ENCODE measurements around the gene TOMM5.

The TOMM5 gene

GRCh38 chr9:37574241-37574721, 18.1 kb downstream of the TOMM5 start:
- H3K36me3 ChIP-seq (ENCODE audit: control insufficient read depth, insufficient read depth, low read length), result no peaks in the 10 kb centered on the region
- peaks cover 4% of the 10 kb centered on the region for H3K4me1 ChIP-seq (ENCODE audit: control insufficient read depth, insufficient read depth, low read length)
- H3K9ac ChIP-seq (ENCODE audit: low read length), result no peak overlapping the region
- H3K4me3 ChIP-seq (ENCODE audit: low read length), result no peak overlapping the region
- no peaks in the 10 kb centered on the region for H3K9me3 ChIP-seq (ENCODE audit: control insufficient read depth, low read length)
- H3K27me3 ChIP-seq (ENCODE audit: control insufficient read depth, insufficient read depth, low read length), result no peaks in the 10 kb centered on the region

- Histone ChIP-seq H3K4me1 (ENCODE audit: control insufficient read depth, insufficient read depth, low read length) (no peaks in the 10 kb centered on the region), H3K9ac (ENCODE audit: low read length) (no peak overlapping the region)
Observed at GRCh38 chr9:37571282-37571681, 21.1 kb downstream of the TOMM5 start.

DNA sequence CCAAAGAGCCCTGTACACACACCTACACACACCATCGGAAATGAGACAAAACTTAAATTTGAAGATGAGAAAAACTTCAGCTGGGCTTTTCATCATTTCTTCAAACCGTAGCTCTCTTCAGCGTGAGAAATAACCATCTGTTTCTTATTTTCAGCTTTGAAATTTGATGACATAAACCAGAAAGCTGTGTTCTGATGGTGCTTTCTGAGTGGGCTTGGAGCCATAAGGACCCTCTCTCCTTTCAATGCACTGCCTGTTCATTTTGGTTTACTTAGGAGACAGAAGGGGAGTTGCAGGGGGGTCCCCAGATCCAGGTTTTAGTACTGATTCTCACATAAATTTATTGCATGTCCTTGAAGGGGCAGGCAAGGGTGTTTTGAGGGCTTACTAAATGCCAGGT, 25.7 kb downstream of the TOMM5 start:
- H3K36me3 ChIP-seq (ENCODE audit: control insufficient read depth, insufficient read depth, low read length), result no peaks in the 10 kb centered on the region
- no peaks in the 10 kb centered on the region for H3K4me1 ChIP-seq (ENCODE audit: control insufficient read depth, insufficient read depth, low read length)
- no peaks in the 10 kb centered on the region for H3K27me3 ChIP-seq (ENCODE audit: control insufficient read depth, insufficient read depth, low read length)
- H3K9me3 ChIP-seq (ENCODE audit: control insufficient read depth, low read length), result no peaks in the 10 kb centered on the region
- no peak overlapping the region for H3K4me3 ChIP-seq (ENCODE audit: low read length)
- no peak overlapping the region for H3K9ac ChIP-seq (ENCODE audit: low read length)

More at GRCh38 chr9:37571282-37571681, 21.1 kb downstream of the TOMM5 start:
- Histone ChIP-seq H3K36me3 (ENCODE audit: control insufficient read depth, insufficient read depth, low read length) (no peaks in the 10 kb centered on the region), H3K4me3 (ENCODE audit: low read length) (no peak overlapping the region), H3K9me3 (ENCODE audit: control insufficient read depth, low read length) (no peaks in the 10 kb centered on the region), H3K27me3 (ENCODE audit: control insufficient read depth, insufficient read depth, low read length) (no peaks in the 10 kb centered on the region)

- no peak overlapping the region for H3K4me3 ChIP-seq (ENCODE audit: low read length)
- no peaks in the 10 kb centered on the region for H3K4me1 ChIP-seq (ENCODE audit: control insufficient read depth, insufficient read depth, low read length)
- no peaks in the 10 kb centered on the region for H3K36me3 ChIP-seq (ENCODE audit: control insufficient read depth, insufficient read depth, low read length)
Observed at GRCh38 chr9:37565661-37566618, 26.5 kb downstream of the TOMM5 start.

DNA sequence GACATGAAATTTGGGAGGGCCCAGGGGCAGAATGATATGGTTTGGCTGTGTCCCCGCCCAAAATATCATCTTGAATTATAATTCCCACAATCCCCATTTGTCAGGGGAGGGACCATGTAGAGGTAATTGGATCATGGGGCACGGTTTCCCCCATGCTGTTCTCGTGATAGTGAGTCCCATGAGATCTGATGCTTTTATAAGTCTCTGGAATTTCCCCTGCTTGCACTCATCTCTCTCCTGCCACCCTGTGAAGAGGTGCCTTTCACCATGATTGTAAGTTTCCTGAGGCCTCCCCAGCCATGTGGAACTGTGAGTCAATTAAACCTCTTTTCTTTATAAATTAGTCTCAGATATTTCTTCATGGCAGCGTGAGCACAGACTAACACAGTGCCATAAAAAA, 27.5 kb downstream of the TOMM5 start:
- H3K4me1 ChIP-seq (ENCODE audit: control insufficient read depth, insufficient read depth, low read length), result no peaks in the 10 kb centered on the region
- H3K9ac ChIP-seq (ENCODE audit: low read length), result no peak overlapping the region
- no peaks in the 10 kb centered on the region for H3K9me3 ChIP-seq (ENCODE audit: control insufficient read depth, low read length)
- no peak overlapping the region for H3K4me3 ChIP-seq (ENCODE audit: low read length)
- no peaks in the 10 kb centered on the region for H3K27me3 ChIP-seq (ENCODE audit: control insufficient read depth, insufficient read depth, low read length)
- H3K36me3 ChIP-seq (ENCODE audit: control insufficient read depth, insufficient read depth, low read length), result no peaks in the 10 kb centered on the region

More at GRCh38 chr9:37565661-37566618, 26.5 kb downstream of the TOMM5 start:
- H3K9me3 ChIP-seq (ENCODE audit: control insufficient read depth, low read length), result no peaks in the 10 kb centered on the region
- H3K9ac ChIP-seq (ENCODE audit: low read length), result no peak overlapping the region
- H3K27me3 ChIP-seq (ENCODE audit: control insufficient read depth, insufficient read depth, low read length), result no peaks in the 10 kb centered on the region

GRCh38 chr9:37563806-37564513, 28.4 kb downstream of the TOMM5 start:
- Histone ChIP-seq H3K9ac (ENCODE audit: low read length) (no peak overlapping the region), H3K4me1 (ENCODE audit: control insufficient read depth, insufficient read depth, low read length) (no peaks in the 10 kb centered on the region), H3K36me3 (ENCODE audit: control insufficient read depth, insufficient read depth, low read length) (no peaks in the 10 kb centered on the region), H3K9me3 (ENCODE audit: control insufficient read depth, low read length) (no peaks in the 10 kb centered on the region), H3K27me3 (ENCODE audit: control insufficient read depth, insufficient read depth, low read length) (no peaks in the 10 kb centered on the region), H3K4me3 (ENCODE audit: low read length) (no peak overlapping the region)

DNA sequence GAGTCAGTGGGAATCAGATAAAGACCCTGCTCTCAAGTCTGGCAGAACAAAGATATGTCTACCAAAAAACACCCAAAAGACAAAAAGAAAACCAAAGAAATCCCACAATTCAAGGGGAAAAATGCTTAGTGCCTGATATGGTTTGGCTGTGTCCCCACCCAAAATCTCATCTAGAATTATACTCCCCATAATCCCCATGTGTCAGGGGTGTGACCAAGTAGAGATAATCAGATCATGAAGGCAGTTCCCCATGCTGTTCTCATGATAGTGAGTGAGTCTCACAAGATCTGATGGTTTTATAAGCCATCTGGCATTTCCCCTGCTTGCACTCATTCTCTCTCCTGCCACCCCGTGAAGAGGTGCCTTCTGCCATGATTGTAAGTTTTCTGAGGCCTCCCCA, 29.6 kb downstream of the TOMM5 start:
- H3K36me3 ChIP-seq (ENCODE audit: control insufficient read depth, insufficient read depth, low read length), result no peaks in the 10 kb centered on the region
- no peaks in the 10 kb centered on the region for H3K4me1 ChIP-seq (ENCODE audit: control insufficient read depth, insufficient read depth, low read length)
- no peak overlapping the region for H3K9ac ChIP-seq (ENCODE audit: low read length)
- no peaks in the 10 kb centered on the region for H3K27me3 ChIP-seq (ENCODE audit: control insufficient read depth, insufficient read depth, low read length)
- H3K9me3 ChIP-seq (ENCODE audit: control insufficient read depth, low read length), result no peaks in the 10 kb centered on the region
- no peak overlapping the region for H3K4me3 ChIP-seq (ENCODE audit: low read length)

- H3K9me3 ChIP-seq (ENCODE audit: control insufficient read depth, low read length), result no peaks in the 10 kb centered on the region
- H3K9ac ChIP-seq (ENCODE audit: low read length), result no peak overlapping the region
- no peaks in the 10 kb centered on the region for H3K36me3 ChIP-seq (ENCODE audit: control insufficient read depth, insufficient read depth, low read length)
- no peaks in the 10 kb centered on the region for H3K4me1 ChIP-seq (ENCODE audit: control insufficient read depth, insufficient read depth, low read length)
- H3K27me3 ChIP-seq (ENCODE audit: control insufficient read depth, insufficient read depth, low read length), result no peaks in the 10 kb centered on the region
- no peak overlapping the region for H3K4me3 ChIP-seq (ENCODE audit: low read length)
Observed at GRCh38 chr9:37561682-37562081, 30.7 kb downstream of the TOMM5 start.

DNA sequence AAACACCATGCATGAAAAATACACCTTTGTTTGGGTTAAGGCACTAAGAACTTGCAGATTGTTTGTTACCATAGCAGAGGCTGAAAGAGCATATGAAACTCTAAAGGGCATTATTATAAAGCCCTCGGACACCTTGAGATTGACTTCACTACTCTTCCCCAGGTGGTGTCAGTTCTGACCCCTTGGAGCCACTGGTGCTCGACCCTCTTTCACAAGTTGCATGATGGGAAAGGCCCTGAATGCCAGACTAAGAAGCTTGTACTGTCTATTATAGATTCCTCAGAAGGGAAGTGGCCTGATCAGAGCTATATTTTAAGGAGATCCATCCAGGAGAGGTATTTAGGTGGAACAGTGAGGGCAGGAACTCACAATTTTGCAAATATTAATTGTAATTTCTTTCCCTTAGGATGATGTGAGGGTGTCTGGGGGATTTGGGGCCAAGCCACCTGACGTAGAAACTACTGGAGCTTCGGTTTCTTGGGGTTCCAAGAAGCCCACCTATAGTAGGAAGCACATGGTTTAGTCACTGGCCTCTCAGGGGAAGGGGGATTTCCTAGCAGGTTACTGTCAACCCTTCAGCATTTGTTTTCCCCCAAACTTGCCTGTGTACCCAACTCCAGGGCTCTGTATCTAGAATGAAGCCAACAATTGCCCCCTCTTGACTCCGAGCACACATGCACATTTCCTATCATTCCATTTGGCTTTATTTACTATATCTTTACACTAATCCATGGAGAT, 32.4 kb downstream of the TOMM5 start:
- Histone ChIP-seq H3K36me3 (ENCODE audit: control insufficient read depth, insufficient read depth, low read length) (no peaks in the 10 kb centered on the region), H3K4me1 (ENCODE audit: control insufficient read depth, insufficient read depth, low read length) (no peaks in the 10 kb centered on the region), H3K9me3 (ENCODE audit: control insufficient read depth, low read length) (no peaks in the 10 kb centered on the region), H3K9ac (ENCODE audit: low read length) (no peak overlapping the region), H3K4me3 (ENCODE audit: low read length) (no peak overlapping the region), H3K27me3 (ENCODE audit: control insufficient read depth, insufficient read depth, low read length) (no peaks in the 10 kb centered on the region)

DNA sequence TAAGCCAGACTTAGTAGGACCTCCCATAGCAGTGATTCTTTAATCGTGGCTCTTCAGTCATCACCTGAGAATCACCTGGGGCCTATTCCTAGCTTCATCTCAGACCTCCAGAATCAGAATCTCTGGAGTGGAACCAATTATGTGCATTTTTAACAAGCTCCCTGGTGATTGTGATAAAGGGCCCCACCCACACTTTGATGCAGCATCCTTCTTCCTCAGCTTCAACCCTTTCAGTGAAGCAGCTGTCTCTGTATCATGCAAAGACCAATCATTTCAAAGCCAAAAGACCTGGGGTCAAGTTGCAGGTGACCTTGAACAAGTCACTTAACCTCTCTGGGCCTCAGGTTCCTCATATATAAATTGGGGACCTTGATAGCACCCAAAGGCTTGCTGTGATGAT, 33.3 kb downstream of the TOMM5 start:
- no peaks in the 10 kb centered on the region for H3K27me3 ChIP-seq (ENCODE audit: control insufficient read depth, insufficient read depth, low read length)
- no peaks in the 10 kb centered on the region for H3K9me3 ChIP-seq (ENCODE audit: control insufficient read depth, low read length)
- no peak overlapping the region for H3K4me3 ChIP-seq (ENCODE audit: low read length)
- no peaks in the 10 kb centered on the region for H3K36me3 ChIP-seq (ENCODE audit: control insufficient read depth, insufficient read depth, low read length)
- no peak overlapping the region for H3K9ac ChIP-seq (ENCODE audit: low read length)
- no peaks in the 10 kb centered on the region for H3K4me1 ChIP-seq (ENCODE audit: control insufficient read depth, insufficient read depth, low read length)

- Histone ChIP-seq H3K9ac (ENCODE audit: low read length) (no peak overlapping the region), H3K36me3 (ENCODE audit: control insufficient read depth, insufficient read depth, low read length) (no peaks in the 10 kb centered on the region), H3K9me3 (ENCODE audit: control insufficient read depth, low read length) (no peaks in the 10 kb centered on the region), H3K4me1 (ENCODE audit: control insufficient read depth, insufficient read depth, low read length) (no peaks in the 10 kb centered on the region), H3K27me3 (ENCODE audit: control insufficient read depth, insufficient read depth, low read length) (no peaks in the 10 kb centered on the region), H3K4me3 (ENCODE audit: low read length) (no peak overlapping the region)
Observed at GRCh38 chr9:37555786-37556185, 36.6 kb downstream of the TOMM5 start.
